K562 (cell line): Measurements from ENCODE around the gene HOXB4. TPM values are rescaled to one million over a fixed set of nuclear protein-coding genes. Genes with fewer than 3 reads are reported as not detected.

Source experiments
- ASH1L ChIP-seq: fragments of 450-650 bp; IDR thresholded peaks from 2 replicates; pipeline ENCODE4 v1.6.1; 2018; ENCODE audit warnings: borderline replicate concordance, mild to moderate bottlenecking, low read depth; ENCODE audit not compliant: partially characterized antibody
- CBX3 ChIP-seq, 2 experiments: IDR thresholded peaks; 1 replicate in 1 of 2; 2 replicates in 1 of 2; pipeline ENCODE4 v1.6.1; 2012; ENCODE audit warnings: inconsistent platforms in 2 of 2, low read length in 2 of 2, borderline replicate concordance in 1 of 2, control low read depth in 1 of 2
- EP400 ChIP-seq: fragments of 450-650 bp; IDR thresholded peaks from 2 replicates; pipeline ENCODE4 v1.6.1; 2017; ENCODE audit warnings: antibody characterized with exemption, mild to moderate bottlenecking, moderate library complexity
- HNRNPUL1 ChIP-seq: fragments of 200-400 bp; formaldehyde crosslinking; IDR thresholded peaks from 2 replicates; pipeline ENCODE4 v1.6.1; 2017; ENCODE audit warnings: low read length
- KAT7 ChIP-seq: sonication (generic); formaldehyde crosslinking; IDR thresholded peaks from 2 replicates; pipeline ENCODE4 v1.8.0; 2022; ENCODE audit warnings: missing genetic modification reagents, mild to moderate bottlenecking, borderline replicate concordance
- MEIS2 ChIP-seq: fragments of 450-650 bp; IDR thresholded peaks from 2 replicates; pipeline ENCODE4 v1.6.1; 2014; ENCODE audit warnings: mild to moderate bottlenecking; ENCODE audit not compliant: partially characterized antibody
- NR4A1 ChIP-seq, 2 experiments: fragments of 250-450 bp in 1 of 2; fragments of 450-650 bp in 1 of 2; sonication (Bioruptor Pico) in 1 of 2; IDR thresholded peaks; 2 replicates each; pipeline versions ENCODE4 v1.4.0 to v1.6.1; 2016 to 2020; ENCODE audit warnings: mild to moderate bottlenecking in 2 of 2, missing compliant biosample characterization in 1 of 2, missing genetic modification characterization in 1 of 2, moderate library complexity in 1 of 2
- RCOR1 ChIP-seq, 2 experiments: IDR thresholded peaks; 2 replicates each; pipeline ENCODE4 v1.6.1; 2012; ENCODE audit warnings: low read depth in 2 of 2, low read length in 2 of 2, borderline replicate concordance in 1 of 2, improper control_type of control experiment in 1 of 2
- U2AF2 ChIP-seq: fragments of 200-400 bp; formaldehyde crosslinking; optimal IDR thresholded peaks from 2 replicates; pipeline ENCODE3; 2017; ENCODE audit warnings: low read depth, mild to moderate bottlenecking, low read length
- polyA plus RNA-seq, 8 experiments: library from polyadenylated mRNA; depleted of rRNA in 4 of 8; stranded (reverse) in 5 of 8; unstranded in 3 of 8; fragments of >200 nt; fragmentation: Nextera tagmentation in 2 of 8; fragmentation: Illumina TruSeq in 1 of 8; extraction: Ambion mirVana in 2 of 8; extraction: Trizol in 1 of 8; gene quantifications; 2 replicates each; pipeline versions ENCODE4 v1.2.1 to v1.2.3, GENCODE V29; 2011 to 2014; ENCODE audit warnings: inconsistent platforms in 1 of 8, missing spikeins in 1 of 8
- total RNA-seq, 7 experiments: library from RNA; depleted of rRNA in 6 of 7; stranded (reverse); fragments of >200 nt in 6 of 7; fragmentation: Illumina TruSeq in 2 of 7; extraction: Trizol in 2 of 7; gene quantifications; 2 replicates each; pipeline versions ENCODE4 v1.2.1 to v1.2.3, GENCODE V29; 2011 to 2021; ENCODE audit warnings: low replicate concordance in 1 of 7
- TF ChIP-seq, protein P1 (sequence below): fragments of 450-650 bp; IDR thresholded peaks from 2 replicates; pipeline ENCODE4 v1.6.1; 2016; ENCODE audit warnings: mild to moderate bottlenecking, moderate library complexity
- TF ChIP-seq, protein P2 (sequence below): IDR thresholded peaks from 2 replicates; pipeline ENCODE4 v1.6.1; 2014; ENCODE audit warnings: antibody characterized with exemption
- TF ChIP-seq, protein P3 (sequence below), 3 experiments: IDR thresholded peaks in 2 of 3; conservative IDR thresholded peaks in 1 of 3; 2 replicates each; pipeline ENCODE4 v1.5.1; 2011 to 2012; ENCODE audit warnings: low read length in 3 of 3, mild to moderate bottlenecking in 3 of 3, control low read depth in 2 of 3, improper control_type of control experiment in 1 of 3, inconsistent platforms in 1 of 3, low read depth in 1 of 3, mixed read lengths in 1 of 3, moderate library complexity in 1 of 3; ENCODE audit not compliant: insufficient read depth in 2 of 3

The HOXB4 gene
- total and polyA plus RNA-seq, 9 of the 15 experiments (the other 6 are each of a cell fraction or from before 2014, with no cell fraction given), result 1.6 to 34.9 (median 14.9) TPM

DNA sequence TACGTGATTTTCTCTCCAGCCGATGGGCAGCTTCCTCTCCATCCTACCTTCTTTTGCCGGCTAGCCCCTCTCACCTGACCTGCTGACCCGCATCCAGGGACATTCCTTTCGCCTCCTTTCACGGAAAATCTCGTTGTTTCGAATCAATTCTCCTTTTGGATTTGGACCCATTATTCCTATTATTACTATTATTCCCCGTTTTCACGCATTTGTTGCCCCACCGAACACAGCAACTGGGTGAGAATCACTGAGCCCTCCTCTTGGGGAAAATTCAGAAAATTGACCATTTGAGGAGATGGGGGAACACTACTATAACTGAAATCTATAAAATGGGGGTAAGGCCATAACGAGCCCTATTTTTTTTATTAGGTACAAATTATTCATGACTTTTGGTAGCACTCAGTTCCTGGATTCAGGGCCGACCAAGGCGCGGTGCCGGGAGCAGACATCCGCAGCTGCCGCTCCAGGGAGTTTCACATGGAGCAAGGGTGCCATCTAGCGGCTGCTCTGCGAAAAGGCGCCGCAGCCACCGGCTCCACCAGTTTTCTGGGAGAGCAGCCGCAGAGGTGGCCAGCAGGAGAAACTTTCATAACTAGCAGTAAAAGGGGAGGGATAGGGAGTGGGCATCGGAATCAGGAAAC is 40.2 kb upstream of the HOXB4 start (continued):
- TF ChIP-seq, protein P1, sequence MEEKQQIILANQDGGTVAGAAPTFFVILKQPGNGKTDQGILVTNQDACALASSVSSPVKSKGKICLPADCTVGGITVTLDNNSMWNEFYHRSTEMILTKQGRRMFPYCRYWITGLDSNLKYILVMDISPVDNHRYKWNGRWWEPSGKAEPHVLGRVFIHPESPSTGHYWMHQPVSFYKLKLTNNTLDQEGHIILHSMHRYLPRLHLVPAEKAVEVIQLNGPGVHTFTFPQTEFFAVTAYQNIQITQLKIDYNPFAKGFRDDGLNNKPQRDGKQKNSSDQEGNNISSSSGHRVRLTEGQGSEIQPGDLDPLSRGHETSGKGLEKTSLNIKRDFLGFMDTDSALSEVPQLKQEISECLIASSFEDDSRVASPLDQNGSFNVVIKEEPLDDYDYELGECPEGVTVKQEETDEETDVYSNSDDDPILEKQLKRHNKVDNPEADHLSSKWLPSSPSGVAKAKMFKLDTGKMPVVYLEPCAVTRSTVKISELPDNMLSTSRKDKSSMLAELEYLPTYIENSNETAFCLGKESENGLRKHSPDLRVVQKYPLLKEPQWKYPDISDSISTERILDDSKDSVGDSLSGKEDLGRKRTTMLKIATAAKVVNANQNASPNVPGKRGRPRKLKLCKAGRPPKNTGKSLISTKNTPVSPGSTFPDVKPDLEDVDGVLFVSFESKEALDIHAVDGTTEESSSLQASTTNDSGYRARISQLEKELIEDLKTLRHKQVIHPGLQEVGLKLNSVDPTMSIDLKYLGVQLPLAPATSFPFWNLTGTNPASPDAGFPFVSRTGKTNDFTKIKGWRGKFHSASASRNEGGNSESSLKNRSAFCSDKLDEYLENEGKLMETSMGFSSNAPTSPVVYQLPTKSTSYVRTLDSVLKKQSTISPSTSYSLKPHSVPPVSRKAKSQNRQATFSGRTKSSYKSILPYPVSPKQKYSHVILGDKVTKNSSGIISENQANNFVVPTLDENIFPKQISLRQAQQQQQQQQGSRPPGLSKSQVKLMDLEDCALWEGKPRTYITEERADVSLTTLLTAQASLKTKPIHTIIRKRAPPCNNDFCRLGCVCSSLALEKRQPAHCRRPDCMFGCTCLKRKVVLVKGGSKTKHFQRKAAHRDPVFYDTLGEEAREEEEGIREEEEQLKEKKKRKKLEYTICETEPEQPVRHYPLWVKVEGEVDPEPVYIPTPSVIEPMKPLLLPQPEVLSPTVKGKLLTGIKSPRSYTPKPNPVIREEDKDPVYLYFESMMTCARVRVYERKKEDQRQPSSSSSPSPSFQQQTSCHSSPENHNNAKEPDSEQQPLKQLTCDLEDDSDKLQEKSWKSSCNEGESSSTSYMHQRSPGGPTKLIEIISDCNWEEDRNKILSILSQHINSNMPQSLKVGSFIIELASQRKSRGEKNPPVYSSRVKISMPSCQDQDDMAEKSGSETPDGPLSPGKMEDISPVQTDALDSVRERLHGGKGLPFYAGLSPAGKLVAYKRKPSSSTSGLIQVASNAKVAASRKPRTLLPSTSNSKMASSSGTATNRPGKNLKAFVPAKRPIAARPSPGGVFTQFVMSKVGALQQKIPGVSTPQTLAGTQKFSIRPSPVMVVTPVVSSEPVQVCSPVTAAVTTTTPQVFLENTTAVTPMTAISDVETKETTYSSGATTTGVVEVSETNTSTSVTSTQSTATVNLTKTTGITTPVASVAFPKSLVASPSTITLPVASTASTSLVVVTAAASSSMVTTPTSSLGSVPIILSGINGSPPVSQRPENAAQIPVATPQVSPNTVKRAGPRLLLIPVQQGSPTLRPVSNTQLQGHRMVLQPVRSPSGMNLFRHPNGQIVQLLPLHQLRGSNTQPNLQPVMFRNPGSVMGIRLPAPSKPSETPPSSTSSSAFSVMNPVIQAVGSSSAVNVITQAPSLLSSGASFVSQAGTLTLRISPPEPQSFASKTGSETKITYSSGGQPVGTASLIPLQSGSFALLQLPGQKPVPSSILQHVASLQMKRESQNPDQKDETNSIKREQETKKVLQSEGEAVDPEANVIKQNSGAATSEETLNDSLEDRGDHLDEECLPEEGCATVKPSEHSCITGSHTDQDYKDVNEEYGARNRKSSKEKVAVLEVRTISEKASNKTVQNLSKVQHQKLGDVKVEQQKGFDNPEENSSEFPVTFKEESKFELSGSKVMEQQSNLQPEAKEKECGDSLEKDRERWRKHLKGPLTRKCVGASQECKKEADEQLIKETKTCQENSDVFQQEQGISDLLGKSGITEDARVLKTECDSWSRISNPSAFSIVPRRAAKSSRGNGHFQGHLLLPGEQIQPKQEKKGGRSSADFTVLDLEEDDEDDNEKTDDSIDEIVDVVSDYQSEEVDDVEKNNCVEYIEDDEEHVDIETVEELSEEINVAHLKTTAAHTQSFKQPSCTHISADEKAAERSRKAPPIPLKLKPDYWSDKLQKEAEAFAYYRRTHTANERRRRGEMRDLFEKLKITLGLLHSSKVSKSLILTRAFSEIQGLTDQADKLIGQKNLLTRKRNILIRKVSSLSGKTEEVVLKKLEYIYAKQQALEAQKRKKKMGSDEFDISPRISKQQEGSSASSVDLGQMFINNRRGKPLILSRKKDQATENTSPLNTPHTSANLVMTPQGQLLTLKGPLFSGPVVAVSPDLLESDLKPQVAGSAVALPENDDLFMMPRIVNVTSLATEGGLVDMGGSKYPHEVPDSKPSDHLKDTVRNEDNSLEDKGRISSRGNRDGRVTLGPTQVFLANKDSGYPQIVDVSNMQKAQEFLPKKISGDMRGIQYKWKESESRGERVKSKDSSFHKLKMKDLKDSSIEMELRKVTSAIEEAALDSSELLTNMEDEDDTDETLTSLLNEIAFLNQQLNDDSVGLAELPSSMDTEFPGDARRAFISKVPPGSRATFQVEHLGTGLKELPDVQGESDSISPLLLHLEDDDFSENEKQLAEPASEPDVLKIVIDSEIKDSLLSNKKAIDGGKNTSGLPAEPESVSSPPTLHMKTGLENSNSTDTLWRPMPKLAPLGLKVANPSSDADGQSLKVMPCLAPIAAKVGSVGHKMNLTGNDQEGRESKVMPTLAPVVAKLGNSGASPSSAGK, result no peak
- TF ChIP-seq, protein P2, sequence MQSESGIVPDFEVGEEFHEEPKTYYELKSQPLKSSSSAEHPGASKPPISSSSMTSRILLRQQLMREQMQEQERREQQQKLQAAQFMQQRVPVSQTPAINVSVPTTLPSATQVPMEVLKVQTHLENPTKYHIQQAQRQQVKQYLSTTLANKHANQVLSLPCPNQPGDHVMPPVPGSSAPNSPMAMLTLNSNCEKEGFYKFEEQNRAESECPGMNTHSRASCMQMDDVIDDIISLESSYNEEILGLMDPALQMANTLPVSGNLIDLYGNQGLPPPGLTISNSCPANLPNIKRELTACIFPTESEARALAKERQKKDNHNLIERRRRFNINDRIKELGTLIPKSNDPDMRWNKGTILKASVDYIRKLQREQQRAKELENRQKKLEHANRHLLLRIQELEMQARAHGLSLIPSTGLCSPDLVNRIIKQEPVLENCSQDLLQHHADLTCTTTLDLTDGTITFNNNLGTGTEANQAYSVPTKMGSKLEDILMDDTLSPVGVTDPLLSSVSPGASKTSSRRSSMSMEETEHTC, result no peak
- TF ChIP-seq, protein P3, sequence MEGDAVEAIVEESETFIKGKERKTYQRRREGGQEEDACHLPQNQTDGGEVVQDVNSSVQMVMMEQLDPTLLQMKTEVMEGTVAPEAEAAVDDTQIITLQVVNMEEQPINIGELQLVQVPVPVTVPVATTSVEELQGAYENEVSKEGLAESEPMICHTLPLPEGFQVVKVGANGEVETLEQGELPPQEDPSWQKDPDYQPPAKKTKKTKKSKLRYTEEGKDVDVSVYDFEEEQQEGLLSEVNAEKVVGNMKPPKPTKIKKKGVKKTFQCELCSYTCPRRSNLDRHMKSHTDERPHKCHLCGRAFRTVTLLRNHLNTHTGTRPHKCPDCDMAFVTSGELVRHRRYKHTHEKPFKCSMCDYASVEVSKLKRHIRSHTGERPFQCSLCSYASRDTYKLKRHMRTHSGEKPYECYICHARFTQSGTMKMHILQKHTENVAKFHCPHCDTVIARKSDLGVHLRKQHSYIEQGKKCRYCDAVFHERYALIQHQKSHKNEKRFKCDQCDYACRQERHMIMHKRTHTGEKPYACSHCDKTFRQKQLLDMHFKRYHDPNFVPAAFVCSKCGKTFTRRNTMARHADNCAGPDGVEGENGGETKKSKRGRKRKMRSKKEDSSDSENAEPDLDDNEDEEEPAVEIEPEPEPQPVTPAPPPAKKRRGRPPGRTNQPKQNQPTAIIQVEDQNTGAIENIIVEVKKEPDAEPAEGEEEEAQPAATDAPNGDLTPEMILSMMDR (IDR thresholded peaks at IDR 0.05 in 2 of 3, conservative IDR thresholded peaks at IDR 0.05 in 1 of 3; ENCODE audit: insufficient read depth in 2 of 3, low read depth in 1 of 3, low read length in 3 of 3), result peak; percentile 96 to 97 (median 96)
- no peak for TF ChIP-seq NR4A1 (CRISPR knock-in tag; IDR thresholded peaks at IDR 0.05)
- TF ChIP-seq NR4A1 (tag; IDR thresholded peaks at IDR 0.05), result no peak
- peak; percentile 7; the same call in 1 of the 2 replicates for TF ChIP-seq EP400
- no peak for TF ChIP-seq U2AF2
- TF ChIP-seq CBX3 (IDR thresholded peaks at IDR 0.05; ENCODE audit: borderline replicate concordance in 1 of 2, low read length in 2 of 2), result no peak
- TF ChIP-seq ASH1L, result no peak
- peak; percentile 61; the same call in 1 of the 2 replicates for TF ChIP-seq KAT7 (CRISPR knock-in tag)
- peak in 1 of 2 experiments; percentile 27; a peak in 1 of 4 replicates for TF ChIP-seq RCOR1 (IDR thresholded peaks at IDR 0.05; ENCODE audit: borderline replicate concordance in 1 of 2, low read depth in 2 of 2, low read length in 2 of 2)
- no peak for TF ChIP-seq HNRNPUL1
- peak; percentile 40 for TF ChIP-seq MEIS2
